Motor neuron (in vitro differentiated cells): ENCODE data around the gene TNRC6C. TPM values are rescaled to one million over a fixed set of nuclear protein-coding genes. Genes with fewer than 3 reads are reported as not detected.

Experiments
- ATAC-seq, 8 experiments: fragments of 200-7000 bp; cut with Tn5 transposase; replicated peaks in 6 of 8; 2 replicates each; pipeline ENCODE4 v1.8.0; 2021; ENCODE audit warnings: mild to moderate bottlenecking in 8 of 8, moderate library complexity in 8 of 8
- H3K27ac ChIP-seq, 2 donors: fragments of 250-450 bp; sonication (Bioruptor Pico); 2 replicates each; pipeline ENCODE4 v1.9.0; 2021; ENCODE audit warnings: antibody characterized with exemption in 2 of 2, mild to moderate bottlenecking in 2 of 2, moderate library complexity in 1 of 2
- H3K4me1 ChIP-seq, 2 donors: fragments of 250-450 bp; sonication (Bioruptor Pico); replicated peaks in 1 of 2; 2 replicates each; pipeline ENCODE4 v1.6.1; 2021; ENCODE audit warnings: antibody characterized with exemption in 2 of 2, mild to moderate bottlenecking in 2 of 2, moderate library complexity in 1 of 2
- H3K4me3 ChIP-seq, 5 donors: fragments of 250-450 bp; sonication (Bioruptor Pico); 2 replicates each; pipeline ENCODE4 v1.9.0; 2021; ENCODE audit warnings: antibody characterized with exemption in 5 of 5, mild to moderate bottlenecking in 5 of 5, moderate library complexity in 4 of 5
- WGBS, 10 experiments: fragments of 450-650 bp; shearing (Covaris generic); methylation state at CpG; one replicate each; pipeline ENCODE4 v1.0.0; 2022; 5-methylcytosine and 5-hydroxymethylcytosine counted together
- in situ Hi-C, 9 experiments: fragments of 400-800 bp; cut with MboI; loops; one replicate each; pipeline ENCODE4 v1.15.0; 2021; ENCODE audit warnings: low sequenced_read_pairs in 9 of 9, low pct_unique_long_range_greater_than_20kb in 2 of 9; ENCODE audit not compliant: unreplicated experiment in 9 of 9
- total RNA-seq, 8 experiments: library from RNA; unstranded; fragments of 300-600 nt; gene quantifications; 2 replicates each; pipeline versions ENCODE4 v1.2.3 to v1.2.4, GENCODE V29; 2022

The TNRC6C gene
- total RNA-seq, 8 experiments from 2014 or later: 5.6 to 20.6 (median 16.1) TPM

- Histone ChIP-seq H3K4me3 (no peak overlapping the region), H3K4me1 (peaks cover 17 to 29% of the 10 kb centered on the region in 2 donors), H3K27ac (no peak overlapping the region)
- in situ Hi-C loops: no loop called here
- ATAC-seq: no peak
- 70 to 100% (median 95%) methylated on average over 2 to 8 of the region's 21 CpGs; no CpG with 5 or more reads in 4 of the 10 experiments for WGBS, 10 experiments
Observed at GRCh38 chr17:78143214-78144146, 185.0 kb downstream of the TNRC6C start.

- H3K27ac ChIP-seq: no peak overlapping the region
- in situ Hi-C loops: no loop called here
- ATAC-seq: peak in 4 of 8 experiments; percentile 5 to 39 (median 18)
- peaks cover 17 to 29% of the 10 kb centered on the region in 2 donors for H3K4me1 ChIP-seq
- WGBS, 10 experiments: 6 to 87% (median 62%) methylated on average over 2 to 5 of the region's 11 CpGs; no CpG with 5 or more reads in 3 of the 10 experiments
- H3K4me3 ChIP-seq: no peak overlapping the region
Observed at GRCh38 chr17:78144147-78144719, 185.7 kb downstream of the TNRC6C start.

- Histone ChIP-seq H3K4me1 (peaks cover 17 to 29% of the 10 kb centered on the region in 2 donors), H3K4me3 (no peak overlapping the region), H3K27ac (peak overlapping the region in 1 of 2 donors; percentile 57)
- in situ Hi-C loops: no loop called here
- WGBS, 10 experiments: 0 to 100% (median 63%) methylated on average over 1 to 4 of the region's 18 CpGs; no CpG with 5 or more reads in 4 of the 10 experiments
- peak; percentile 49 to 84 (median 66) for ATAC-seq
Observed at GRCh38 chr17:78144736-78145641, 186.5 kb downstream of the TNRC6C start.

- Histone ChIP-seq H3K4me1 (peaks cover 17 to 28% of the 10 kb centered on the region in 2 donors), H3K27ac (no peak overlapping the region), H3K4me3 (no peak overlapping the region)
- ATAC-seq: no peak
- 100% methylated on average over 2 to 3 of the region's 7 CpGs; no CpG with 5 or more reads in 8 of the 10 experiments for WGBS, 10 experiments
- in situ Hi-C loops: no loop called here
Observed at GRCh38 chr17:78146471-78146869, 188.0 kb downstream of the TNRC6C start.

- Histone ChIP-seq H3K4me1 (peaks cover 17 to 32% of the 10 kb centered on the region in 2 donors), H3K27ac (no peak overlapping the region), H3K4me3 (no peak overlapping the region)
- in situ Hi-C loops: no loop called here
- ATAC-seq: no peak
- WGBS, 10 experiments: 100% methylated on average over 1 of the region's 6 CpGs; no CpG with 5 or more reads in 9 of the 10 experiments
Observed at GRCh38 chr17:78146881-78147280, 188.4 kb downstream of the TNRC6C start.

- Histone ChIP-seq H3K4me3 (no peak overlapping the region), H3K4me1 (peaks cover 17 to 33% of the 10 kb centered on the region in 2 donors), H3K27ac (no peak overlapping the region)
- in situ Hi-C loops: no loop called here
- WGBS, 10 experiments: 40 to 86% (median 60%) methylated on average over 1 to 6 of the region's 8 CpGs; no CpG with 5 or more reads in 1 of the 10 experiments
- no peak for ATAC-seq
Observed at GRCh38 chr17:78147315-78147998, 189.0 kb downstream of the TNRC6C start.

GRCh38 chr17:78148286-78149016 lies 189.9 kb downstream of the TNRC6C start:
- Histone ChIP-seq H3K4me3 (no peak overlapping the region), H3K27ac (no peak overlapping the region), H3K4me1 (peaks cover 17 to 33% of the 10 kb centered on the region in 2 donors)
- in situ Hi-C loops: no loop called here
- WGBS, 10 experiments: 35 to 100% (median 83%) methylated on average over 1 to 8 of the region's 14 CpGs; no CpG with 5 or more reads in 1 of the 10 experiments
- no peak for ATAC-seq

- WGBS, 10 experiments: 0 to 89% (median 47%) methylated on average over 1 to 6 of the region's 7 CpGs; no CpG with 5 or more reads in 3 of the 10 experiments
- in situ Hi-C loops: no loop called here
- Histone ChIP-seq H3K4me1 (peaks cover 0 to 14% of the 10 kb centered on the region in 2 donors), H3K27ac (no peak overlapping the region), H3K4me3 (no peak overlapping the region)
- peak in 3 of 8 experiments; percentile 85 to 97 (median 88) for ATAC-seq
Observed at GRCh38 chr17:78151514-78152008, 193.1 kb downstream of the TNRC6C start.

- WGBS, 10 experiments: 81 to 100% (median 88%) methylated on average over 1 to 10 of the region's 11 CpGs
- peak in 6 of 8 experiments; percentile 16 to 56 (median 42) for ATAC-seq
- in situ Hi-C loops: no loop called here
- Histone ChIP-seq H3K27ac (no peak overlapping the region), H3K4me1 (peaks cover 0 to 8% of the 10 kb centered on the region in 2 donors), H3K4me3 (no peak overlapping the region)
Observed at GRCh38 chr17:78154903-78155811, 196.7 kb downstream of the TNRC6C start.
